Activated CD4-positive, alpha-beta memory T cell treated with anti-CD3 and anti-CD28 coated beads for 36 hours (primary cell): ENCODE data around the gene STXBP4. TPM values are rescaled to one million over a fixed set of nuclear protein-coding genes. Genes with fewer than 3 reads are reported as not detected.

Experiments
- CTCF ChIA-PET: fragments of 350-600 bp; sonication (Branson Sonifier 250); formaldehyde crosslinking; loops from one replicate; lab custom pipeline; 2021; ENCODE audit warnings: antibody characterized with exemption, inconsistent platforms; lab: Charles Lee
- POLR2A ChIA-PET: fragments of 350-600 bp; sonication (Branson Sonifier 250); formaldehyde crosslinking; loops from one replicate; lab custom pipeline; 2021; ENCODE audit warnings: antibody characterized with exemption; lab: Charles Lee
- DNase-seq: peaks from one replicate; pipeline ENCODE4 v3.0.0-alpha.2; 2020
- H3K27ac Mint-ChIP-seq: one replicate; pipeline ENCODE4 v1.8.0; 2021; ENCODE audit warnings: mixed read lengths
- H3K27me3 Mint-ChIP-seq: one replicate; pipeline ENCODE4 v1.8.0; 2021; ENCODE audit warnings: mixed read lengths
- H3K36me3 Mint-ChIP-seq: one replicate; pipeline ENCODE4 v1.8.0; 2021; ENCODE audit warnings: mixed read lengths
- H3K4me1 Mint-ChIP-seq: one replicate; pipeline ENCODE4 v1.8.0; 2021; ENCODE audit warnings: low read depth, mixed read lengths
- H3K4me3 Mint-ChIP-seq: one replicate; pipeline ENCODE4 v1.8.0; 2021; ENCODE audit warnings: mild to moderate bottlenecking, mixed read lengths
- H3K9me3 Mint-ChIP-seq: one replicate; pipeline ENCODE4 v1.8.0; 2021; ENCODE audit warnings: mixed read lengths
- intact Hi-C: fragments of 100-400 bp; cut with micrococcal nuclease; formaldehyde crosslinking; loops from one replicate; pipeline ENCODE4 v1.15.1; 2023
- total RNA-seq, 2 experiments: library from RNA; stranded (reverse); gene quantifications; one replicate each; pipeline ENCODE4 v1.2.3, GENCODE V29; 2021

Gene STXBP4
- total RNA-seq, 2 experiments from 2014 or later: 3.2 to 4.3 TPM

DNA sequence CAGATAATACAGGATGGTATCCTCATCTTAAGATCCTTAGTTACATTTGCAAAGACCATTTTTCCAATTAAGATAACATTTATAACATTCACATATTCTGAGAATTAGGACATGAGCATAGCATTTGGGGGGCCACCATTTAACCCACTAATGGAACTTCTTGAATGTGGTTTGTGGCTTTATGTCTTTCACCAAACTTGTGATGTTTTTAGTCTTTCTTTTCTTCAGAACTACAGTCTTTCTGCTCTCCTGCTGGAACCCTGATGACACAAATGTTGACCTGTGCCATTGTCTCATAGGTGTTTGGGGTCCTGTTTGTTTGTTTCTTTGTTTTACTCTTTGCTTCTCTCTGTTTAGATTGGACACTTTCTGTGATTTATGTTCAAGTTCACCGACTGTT lies 23.3 kb upstream of the STXBP4 start:
- Mint-ChIP-seq H3K4me3 (no peak overlapping the region), H3K9me3 (no peaks in the 10 kb centered on the region), H3K27ac (no peak overlapping the region), H3K27me3 (peaks cover 12% of the 10 kb centered on the region), H3K36me3 (no peaks in the 10 kb centered on the region), H3K4me1 (no peaks in the 10 kb centered on the region)
- POLR2A ChIA-PET: no interaction called here
- intact Hi-C loops: no loop called here
- CTCF ChIA-PET: no interaction called here
- no peak for DNase-seq

DNA sequence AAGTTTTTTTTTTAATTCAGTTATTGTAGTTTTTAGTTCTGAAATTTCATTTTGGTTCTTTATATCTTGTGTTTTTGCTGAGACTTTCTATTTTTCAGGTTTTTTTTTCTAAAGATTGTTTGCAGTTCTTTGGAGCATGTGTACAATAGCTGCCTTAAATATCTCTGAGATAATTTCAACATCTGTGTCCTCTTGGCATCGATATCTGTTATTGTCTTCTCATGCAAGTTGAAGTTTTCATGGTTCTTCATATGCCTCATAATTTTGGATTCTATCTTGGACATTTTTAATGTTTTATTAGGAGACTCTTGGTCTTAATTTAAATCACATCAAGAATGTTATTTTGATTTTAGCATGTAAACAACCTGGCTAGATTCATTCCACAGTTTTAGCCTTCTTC lies 22.9 kb upstream of the STXBP4 start:
- no peak for DNase-seq
- no peak overlapping the region for H3K4me3 Mint-ChIP-seq
- H3K9me3 Mint-ChIP-seq: no peaks in the 10 kb centered on the region
- intact Hi-C loops: no loop called here
- peaks cover 12% of the 10 kb centered on the region for H3K27me3 Mint-ChIP-seq
- no peaks in the 10 kb centered on the region for H3K36me3 Mint-ChIP-seq
- POLR2A ChIA-PET: no interaction called here
- H3K27ac Mint-ChIP-seq: no peak overlapping the region
- CTCF ChIA-PET: no interaction called here
- H3K4me1 Mint-ChIP-seq: no peaks in the 10 kb centered on the region

DNA sequence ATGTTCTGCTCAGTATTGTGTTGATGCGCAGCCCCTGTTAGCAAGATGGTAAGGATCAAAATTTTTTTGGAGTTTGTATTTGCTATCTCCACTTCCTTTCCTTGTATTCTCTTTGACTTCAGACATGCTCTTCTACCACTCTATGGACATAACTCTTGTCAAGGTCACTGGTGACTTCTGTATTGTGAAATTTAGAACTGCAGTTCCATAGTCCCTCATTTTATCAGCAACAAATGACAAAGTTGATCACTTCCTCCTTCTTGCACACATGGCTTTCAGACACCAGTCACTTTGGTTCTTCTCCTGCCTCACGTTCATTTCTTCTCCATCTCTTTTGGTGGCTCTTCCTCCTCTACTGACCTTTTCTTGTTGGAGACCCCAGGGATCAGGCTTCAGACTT lies 21.2 kb upstream of the STXBP4 start:
- ChIA-PET POLR2A (no interaction called here), CTCF (no interaction called here)
- Mint-ChIP-seq H3K4me1 (no peaks in the 10 kb centered on the region), H3K9me3 (no peaks in the 10 kb centered on the region), H3K36me3 (no peaks in the 10 kb centered on the region), H3K27me3 (peaks cover 12% of the 10 kb centered on the region), H3K27ac (no peak overlapping the region), H3K4me3 (no peak overlapping the region)
- DNase-seq: no peak
- intact Hi-C loops: no loop called here

DNA sequence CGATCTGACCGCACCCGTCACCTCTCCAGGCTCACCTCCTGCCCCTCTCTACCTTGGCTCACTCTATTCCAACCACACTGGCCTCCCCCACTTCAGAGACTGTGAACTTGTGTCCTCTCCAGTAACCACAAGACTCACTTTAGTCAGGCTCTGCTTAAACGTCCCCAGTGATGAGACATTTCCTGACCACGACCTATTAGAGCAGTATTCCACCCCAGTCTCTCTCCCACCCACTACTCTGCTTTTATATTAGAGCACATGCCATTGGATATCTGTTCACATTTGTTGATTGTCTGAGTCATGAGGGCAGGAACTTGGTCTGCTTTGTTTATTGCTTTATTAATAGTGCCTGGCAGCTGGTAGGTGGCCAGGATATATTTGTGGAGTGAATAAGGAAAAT lies 20.2 kb upstream of the STXBP4 start:
- Mint-ChIP-seq H3K4me3 (no peak overlapping the region), H3K27ac (no peak overlapping the region), H3K36me3 (peaks cover 2% of the 10 kb centered on the region), H3K4me1 (no peaks in the 10 kb centered on the region), H3K27me3 (peaks cover 12% of the 10 kb centered on the region), H3K9me3 (no peaks in the 10 kb centered on the region)
- intact Hi-C loops: no loop called here
- POLR2A ChIA-PET: no interaction called here
- no peak for DNase-seq
- CTCF ChIA-PET: no interaction called here

DNA sequence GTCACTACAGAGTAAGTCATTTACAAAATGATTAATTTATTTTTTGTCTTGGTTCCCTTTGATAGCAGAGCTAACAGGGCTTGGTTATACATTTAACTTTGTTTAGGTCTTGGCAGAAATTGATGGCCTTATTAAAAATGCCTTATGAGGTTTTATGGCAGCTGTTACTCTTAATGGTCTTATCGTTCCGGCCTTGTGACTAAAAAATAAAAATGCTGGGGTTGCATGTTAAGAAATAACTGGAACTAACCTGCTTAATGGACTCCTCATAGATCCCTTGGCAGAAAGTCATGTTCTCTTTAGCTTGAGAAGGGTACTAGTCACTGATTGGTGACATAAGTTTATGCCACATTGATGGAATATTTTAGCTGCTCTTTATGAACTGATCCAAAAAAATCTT lies 18.4 kb upstream of the STXBP4 start:
- POLR2A ChIA-PET: no interaction called here
- Mint-ChIP-seq H3K27me3 (peaks cover 12% of the 10 kb centered on the region), H3K4me3 (no peak overlapping the region), H3K9me3 (no peaks in the 10 kb centered on the region), H3K4me1 (no peaks in the 10 kb centered on the region), H3K27ac (no peak overlapping the region), H3K36me3 (peaks cover 5% of the 10 kb centered on the region)
- DNase-seq: no peak
- intact Hi-C loops: no loop called here
- CTCF ChIA-PET: interaction anchor here (0.6 kb wide), 1 partner anchor 12 kb away, joined by 3 read pairs; no protein-coding TSS in a partner anchor

DNA sequence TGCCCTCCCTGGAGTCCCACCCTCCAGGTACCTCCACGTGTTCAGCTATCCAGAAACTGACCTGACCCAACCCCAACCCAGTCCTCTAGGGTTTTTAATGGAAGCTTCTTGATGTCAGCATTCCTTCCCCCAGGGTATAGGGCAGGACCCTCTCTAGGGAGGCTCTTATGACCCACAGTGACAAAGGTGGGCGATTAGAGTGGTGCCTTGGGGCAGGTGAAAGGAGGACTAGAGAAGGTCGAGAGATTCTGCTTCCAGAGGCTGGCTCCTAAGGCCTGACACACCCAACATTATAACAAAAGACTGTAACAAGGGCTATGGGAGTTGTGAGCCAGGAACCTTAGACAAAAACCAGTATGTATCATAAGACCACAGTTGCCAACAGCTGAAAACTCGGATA lies 17.3 kb upstream of the STXBP4 start:
- intact Hi-C loops: no loop called here
- Mint-ChIP-seq H3K36me3 (peaks cover 5% of the 10 kb centered on the region), H3K9me3 (no peaks in the 10 kb centered on the region), H3K4me1 (no peaks in the 10 kb centered on the region), H3K27ac (no peak overlapping the region), H3K27me3 (peaks cover 12% of the 10 kb centered on the region), H3K4me3 (no peak overlapping the region)
- ChIA-PET POLR2A (no interaction called here), CTCF (no interaction called here)
- no peak for DNase-seq

DNA sequence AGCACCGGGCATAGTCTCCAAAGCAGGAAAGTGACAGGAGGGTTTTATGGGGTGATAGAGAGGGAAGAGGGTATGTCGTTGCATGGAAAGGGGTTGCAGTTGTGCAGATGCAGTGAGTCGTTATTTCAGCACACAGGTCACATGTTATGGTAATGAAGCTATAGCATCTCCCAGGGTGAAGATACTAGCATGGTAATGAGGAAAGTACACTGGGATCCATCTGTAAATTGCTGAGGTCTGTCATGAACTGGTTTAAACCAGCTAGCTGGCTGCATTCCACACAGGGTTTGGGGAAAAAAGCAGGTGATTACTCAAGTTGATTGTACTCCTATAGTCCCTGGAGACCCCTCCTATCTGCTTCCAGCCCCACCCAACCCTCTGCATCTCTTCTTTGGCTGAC lies 11.8 kb upstream of the STXBP4 start:
- Mint-ChIP-seq H3K27me3 (no peaks in the 10 kb centered on the region), H3K4me1 (no peaks in the 10 kb centered on the region), H3K27ac (no peak overlapping the region), H3K4me3 (no peak overlapping the region), H3K9me3 (no peaks in the 10 kb centered on the region), H3K36me3 (peaks cover 21% of the 10 kb centered on the region)
- intact Hi-C loops: no loop called here
- no peak for DNase-seq
- CTCF ChIA-PET: no interaction called here
- POLR2A ChIA-PET: no interaction called here

DNA sequence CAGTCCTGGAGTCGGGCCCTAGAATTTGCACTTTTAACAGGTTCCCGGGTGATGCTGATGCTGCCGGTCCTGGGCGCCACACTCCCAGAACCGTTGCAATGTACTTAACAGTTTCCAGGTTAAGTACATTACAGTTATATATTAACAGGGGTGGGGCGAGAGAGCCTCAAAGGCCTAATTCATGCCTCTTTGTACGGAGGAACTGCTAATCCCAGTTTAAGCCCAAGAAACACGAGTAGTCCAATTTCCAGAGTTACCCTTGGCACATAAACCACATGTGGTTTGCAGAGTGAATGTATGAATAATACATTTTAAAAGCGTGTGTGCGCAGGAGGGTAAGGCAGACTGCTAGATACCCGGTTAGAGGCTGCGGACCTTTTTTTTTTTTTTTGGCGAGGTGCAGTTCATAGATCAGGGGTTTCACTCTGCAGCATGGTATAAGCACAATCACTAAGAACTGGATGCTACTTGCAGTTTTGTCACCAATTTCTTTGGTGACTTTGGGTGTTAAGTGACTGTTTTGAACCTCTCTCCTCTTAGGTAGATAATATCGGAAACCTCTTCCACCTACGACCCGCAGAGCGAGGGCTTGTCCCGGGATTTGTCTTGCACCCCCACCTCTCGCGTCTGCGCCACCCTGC lies 824 bp upstream of the STXBP4 start:
- intact Hi-C loops: loop anchor here (1.0 to 5.0 kb wide), 7 partner anchors 65 to 767 kb away; partner anchors contain the start of genes HLF, MMD and TOM1L1
- Mint-ChIP-seq H3K4me1 (peaks cover 23% of the 10 kb centered on the region), H3K4me3 (no peak overlapping the region), H3K9me3 (no peaks in the 10 kb centered on the region), H3K36me3 (peaks cover 11% of the 10 kb centered on the region), H3K27ac (no peak overlapping the region), H3K27me3 (no peaks in the 10 kb centered on the region)
- CTCF ChIA-PET: no interaction called here
- peak; percentile 62 for DNase-seq
- POLR2A ChIA-PET: no interaction called here

DNA sequence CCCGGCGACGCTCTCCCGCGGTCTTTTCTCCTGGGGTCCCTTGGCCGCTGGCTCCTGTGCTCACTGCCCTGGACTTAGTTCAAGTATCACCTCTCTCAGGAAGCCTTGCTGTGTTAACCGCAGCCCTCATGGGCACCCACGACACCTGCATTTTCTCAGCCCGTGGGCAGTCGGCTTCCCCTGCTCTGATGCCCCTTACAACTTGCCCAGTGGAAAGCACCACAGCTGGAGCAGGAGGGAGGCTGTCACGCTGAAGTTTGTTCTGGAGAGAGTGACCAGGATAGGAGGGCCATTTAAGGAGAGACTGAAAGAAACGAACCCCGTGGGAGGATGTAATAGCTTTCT lies 395 bp downstream of the STXBP4 start:
- POLR2A ChIA-PET: no interaction called here
- no peaks in the 10 kb centered on the region for H3K9me3 Mint-ChIP-seq
- H3K4me1 Mint-ChIP-seq: peaks cover 23% of the 10 kb centered on the region
- CTCF ChIA-PET: no interaction called here
- H3K27ac Mint-ChIP-seq: no peak overlapping the region
- no peak overlapping the region for H3K4me3 Mint-ChIP-seq
- intact Hi-C loops: loop anchor here (1.0 to 5.0 kb wide), 6 partner anchors 67 to 452 kb away; partner anchors contain the start of genes HLF, MMD and TOM1L1
- DNase-seq: no peak
- H3K36me3 Mint-ChIP-seq: peaks cover 6% of the 10 kb centered on the region
- H3K27me3 Mint-ChIP-seq: no peaks in the 10 kb centered on the region

DNA sequence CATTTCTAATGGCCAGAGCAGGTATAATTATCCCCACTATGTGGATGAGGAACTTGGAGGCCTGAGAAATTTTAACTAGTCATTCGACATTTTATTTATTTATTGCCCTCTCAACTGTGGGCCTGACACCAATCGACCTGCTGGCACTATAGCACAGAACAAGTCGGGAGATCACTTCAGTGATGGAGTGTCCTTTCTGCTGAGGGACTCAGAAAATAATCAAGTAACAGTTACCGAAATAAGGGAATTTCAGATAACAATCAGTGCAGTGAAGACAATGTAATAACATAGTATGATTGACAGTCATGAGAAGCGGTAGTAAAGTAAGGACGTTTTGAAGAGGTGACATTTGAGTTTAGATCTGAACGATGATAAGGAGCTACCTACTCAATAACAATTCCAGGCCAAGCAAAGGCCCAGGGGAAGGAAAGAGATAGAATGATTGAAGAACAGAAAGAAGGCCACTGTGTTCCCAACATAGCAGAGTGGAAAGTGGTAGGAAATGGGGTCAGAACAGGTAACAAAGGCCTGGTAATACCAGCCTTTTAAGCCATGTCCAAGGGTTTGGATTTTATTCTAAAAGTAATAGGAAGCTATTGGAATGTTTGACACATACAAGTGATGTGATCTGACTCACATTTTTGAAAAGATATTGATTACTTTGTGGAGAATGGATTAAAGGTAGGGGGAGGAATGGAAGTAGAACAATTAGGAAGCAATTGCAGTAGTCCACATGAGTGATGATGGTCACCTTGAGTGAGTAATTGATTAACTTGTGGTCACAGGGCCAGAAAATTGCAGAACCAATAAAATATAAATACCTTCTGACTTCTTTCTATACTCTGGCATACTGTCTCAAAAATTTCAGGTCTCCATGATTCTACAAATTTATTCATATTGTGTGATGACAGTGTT lies 1.4 kb downstream of the STXBP4 start:
- no peak overlapping the region for H3K4me3 Mint-ChIP-seq
- intact Hi-C loops: loop anchor here (2.0 to 5.0 kb wide), 4 partner anchors 68 to 375 kb away; partner anchors contain the start of genes HLF and TOM1L1

DNA sequence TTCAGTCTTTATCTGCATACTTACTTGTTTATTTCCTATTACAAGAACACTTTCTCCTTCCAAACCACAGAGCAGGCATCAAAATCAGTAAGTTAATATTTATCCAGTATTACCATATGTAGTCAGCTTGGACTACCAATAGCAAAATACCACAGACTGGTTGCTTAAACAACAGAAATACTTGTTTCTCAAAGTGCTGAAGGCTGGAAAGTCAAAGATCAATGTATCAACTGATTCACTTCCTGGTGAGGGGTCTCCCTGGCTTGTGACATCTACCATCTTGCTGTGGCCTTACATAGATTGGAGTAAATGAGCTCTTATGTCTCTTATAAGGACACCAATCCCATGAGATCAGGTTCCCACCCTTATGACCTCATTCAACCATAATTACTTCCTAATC lies 2.6 kb downstream of the STXBP4 start:
- no peak for DNase-seq
- peaks cover 20% of the 10 kb centered on the region for H3K4me1 Mint-ChIP-seq
- no peak overlapping the region for H3K27ac Mint-ChIP-seq
- ChIA-PET CTCF (no interaction called here), POLR2A (no interaction called here)
- no peaks in the 10 kb centered on the region for H3K36me3 Mint-ChIP-seq
- H3K4me3 Mint-ChIP-seq: no peak overlapping the region
- intact Hi-C loops: no loop called here
- H3K27me3 Mint-ChIP-seq: no peaks in the 10 kb centered on the region
- H3K9me3 Mint-ChIP-seq: no peaks in the 10 kb centered on the region

More for the DNA sequence above, 1.4 kb downstream of the STXBP4 start:
- Mint-ChIP-seq H3K4me1 (peaks cover 23% of the 10 kb centered on the region), H3K36me3 (peaks cover 3% of the 10 kb centered on the region), H3K9me3 (no peaks in the 10 kb centered on the region), H3K27me3 (no peaks in the 10 kb centered on the region), H3K27ac (no peak overlapping the region)
- DNase-seq: no peak
- ChIA-PET POLR2A (no interaction called here), CTCF (interaction anchor here (0.7 to 0.9 kb wide), 2 partner anchors 23 to 378 kb away, joined by 3 read pairs; no protein-coding TSS in a partner anchor)

DNA sequence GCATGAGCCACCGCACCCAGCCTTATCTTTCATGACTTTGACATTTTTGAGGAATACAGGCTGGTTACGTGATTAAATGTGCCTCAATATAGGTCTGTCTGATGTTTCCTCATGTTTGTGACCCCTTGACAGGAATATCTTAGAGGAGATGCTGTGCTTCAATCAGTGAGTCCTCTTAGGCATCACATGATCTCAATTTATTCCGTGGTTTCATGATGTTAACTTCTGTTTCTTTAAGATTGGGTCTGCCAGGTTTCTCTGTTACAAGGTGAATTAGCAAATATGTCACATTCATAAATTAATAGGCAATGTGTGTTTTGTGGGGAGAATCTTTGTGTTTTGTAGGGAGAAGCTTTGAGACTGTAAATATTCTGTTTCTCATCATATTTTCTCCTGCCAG lies 3.3 kb downstream of the STXBP4 start:
- peaks cover 14% of the 10 kb centered on the region for H3K4me1 Mint-ChIP-seq
- no peaks in the 10 kb centered on the region for H3K9me3 Mint-ChIP-seq
- intact Hi-C loops: no loop called here
- H3K27ac Mint-ChIP-seq: no peak overlapping the region
- H3K36me3 Mint-ChIP-seq: peaks cover 2% of the 10 kb centered on the region
- DNase-seq: no peak
- H3K27me3 Mint-ChIP-seq: no peaks in the 10 kb centered on the region
- ChIA-PET POLR2A (no interaction called here), CTCF (no interaction called here)
- H3K4me3 Mint-ChIP-seq: no peak overlapping the region
